ENCODE results near the gene RPTOR.
A peak's percentile ranks its signal among the peaks of the same experiment; 100 is the strongest.

The RPTOR gene

GRCh38 chr17:80588702-80589383 is 44.2 kb downstream of the RPTOR start:
- peak overlapping the region; percentile 41 for H3K27ac Mint-ChIP-seq
- H3K9me3 Mint-ChIP-seq, result no peaks in the 10 kb centered on the region
- peaks cover 3% of the 10 kb centered on the region for H3K36me3 Mint-ChIP-seq
- H3K4me3 Mint-ChIP-seq, result no peak overlapping the region
- no peaks in the 10 kb centered on the region for H3K27me3 Mint-ChIP-seq
- H3K4me1 Mint-ChIP-seq, result peaks cover 81% of the 10 kb centered on the region

GRCh38 chr17:80591788-80592187 is 47.1 kb downstream of the RPTOR start:
- Mint-ChIP-seq H3K27ac (peak overlapping the region; percentile 82), H3K4me1 (peaks cover 85% of the 10 kb centered on the region), H3K4me3 (peak overlapping the region; percentile 2), H3K27me3 (no peaks in the 10 kb centered on the region), H3K36me3 (peaks cover 1% of the 10 kb centered on the region), H3K9me3 (no peaks in the 10 kb centered on the region)

- Mint-ChIP-seq H3K4me1 (peaks cover 85% of the 10 kb centered on the region), H3K9me3 (no peaks in the 10 kb centered on the region), H3K27ac (no peak overlapping the region), H3K36me3 (peaks cover 1% of the 10 kb centered on the region), H3K27me3 (no peaks in the 10 kb centered on the region), H3K4me3 (peak overlapping the region; percentile 2)
These were observed 47.6 kb downstream of the RPTOR start for GRCh38 chr17:80592243-80592642.

GRCh38 chr17:80593181-80593580 is 48.5 kb downstream of the RPTOR start:
- peaks cover 2% of the 10 kb centered on the region for H3K36me3 Mint-ChIP-seq
- no peaks in the 10 kb centered on the region for H3K9me3 Mint-ChIP-seq
- H3K4me1 Mint-ChIP-seq, result peaks cover 86% of the 10 kb centered on the region
- H3K27ac Mint-ChIP-seq, result no peak overlapping the region
- H3K27me3 Mint-ChIP-seq, result no peaks in the 10 kb centered on the region
- H3K4me3 Mint-ChIP-seq, result no peak overlapping the region

- peaks cover 88% of the 10 kb centered on the region for H3K4me1 Mint-ChIP-seq
- peaks cover 1% of the 10 kb centered on the region for H3K36me3 Mint-ChIP-seq
- H3K27me3 Mint-ChIP-seq, result no peaks in the 10 kb centered on the region
- no peaks in the 10 kb centered on the region for H3K9me3 Mint-ChIP-seq
- no peak overlapping the region for H3K4me3 Mint-ChIP-seq
- peak overlapping the region; percentile 43 for H3K27ac Mint-ChIP-seq
These were observed 50.0 kb downstream of the RPTOR start for GRCh38 chr17:80594431-80595269.

- peaks cover 4% of the 10 kb centered on the region for H3K36me3 Mint-ChIP-seq
- no peaks in the 10 kb centered on the region for H3K27me3 Mint-ChIP-seq
- no peaks in the 10 kb centered on the region for H3K9me3 Mint-ChIP-seq
- H3K27ac Mint-ChIP-seq, result peak overlapping the region; percentile 85
- peak overlapping the region; percentile 20 for H3K4me3 Mint-ChIP-seq
- H3K4me1 Mint-ChIP-seq, result peaks cover 78% of the 10 kb centered on the region
These were observed 52.3 kb downstream of the RPTOR start for GRCh38 chr17:80596760-80597608.

GRCh38 chr17:80598813-80599545 is 54.3 kb downstream of the RPTOR start:
- Mint-ChIP-seq H3K36me3 (peaks cover 5% of the 10 kb centered on the region), H3K27ac (peak overlapping the region; percentile 38), H3K4me3 (no peak overlapping the region), H3K27me3 (no peaks in the 10 kb centered on the region), H3K4me1 (peaks cover 83% of the 10 kb centered on the region), H3K9me3 (no peaks in the 10 kb centered on the region)

GRCh38 chr17:80599546-80600305 is 55.1 kb downstream of the RPTOR start:
- Mint-ChIP-seq H3K4me3 (no peak overlapping the region), H3K27ac (peak overlapping the region; percentile 38), H3K9me3 (no peaks in the 10 kb centered on the region), H3K36me3 (peaks cover 5% of the 10 kb centered on the region), H3K27me3 (no peaks in the 10 kb centered on the region), H3K4me1 (peaks cover 84% of the 10 kb centered on the region)

GRCh38 chr17:80601146-80601545 is 56.5 kb downstream of the RPTOR start:
- H3K4me1 Mint-ChIP-seq, result peaks cover 84% of the 10 kb centered on the region
- no peaks in the 10 kb centered on the region for H3K9me3 Mint-ChIP-seq
- no peak overlapping the region for H3K4me3 Mint-ChIP-seq
- no peaks in the 10 kb centered on the region for H3K27me3 Mint-ChIP-seq
- no peak overlapping the region for H3K27ac Mint-ChIP-seq
- H3K36me3 Mint-ChIP-seq, result peaks cover 5% of the 10 kb centered on the region

GRCh38 chr17:80603396-80603795 is 58.8 kb downstream of the RPTOR start:
- no peaks in the 10 kb centered on the region for H3K9me3 Mint-ChIP-seq
- peaks cover 5% of the 10 kb centered on the region for H3K36me3 Mint-ChIP-seq
- peaks cover 78% of the 10 kb centered on the region for H3K4me1 Mint-ChIP-seq
- H3K27ac Mint-ChIP-seq, result peak overlapping the region; percentile 76
- H3K4me3 Mint-ChIP-seq, result peak overlapping the region; percentile 19
- no peaks in the 10 kb centered on the region for H3K27me3 Mint-ChIP-seq

GRCh38 chr17:80604009-80604669 is 59.5 kb downstream of the RPTOR start:
- peak overlapping the region; percentile 90 for H3K27ac Mint-ChIP-seq

GRCh38 chr17:80604670-80605010 is 60.0 kb downstream of the RPTOR start:
- peak overlapping the region; percentile 58 for H3K4me3 Mint-ChIP-seq
- no peaks in the 10 kb centered on the region for H3K27me3 Mint-ChIP-seq
- no peaks in the 10 kb centered on the region for H3K9me3 Mint-ChIP-seq
- peak overlapping the region; percentile 90 for H3K27ac Mint-ChIP-seq
- peaks cover 5% of the 10 kb centered on the region for H3K36me3 Mint-ChIP-seq
- H3K4me1 Mint-ChIP-seq, result peaks cover 74% of the 10 kb centered on the region

More at GRCh38 chr17:80604009-80604669, 59.5 kb downstream of the RPTOR start:
- H3K9me3 Mint-ChIP-seq, result no peaks in the 10 kb centered on the region
- no peaks in the 10 kb centered on the region for H3K27me3 Mint-ChIP-seq
- H3K4me3 Mint-ChIP-seq, result peak overlapping the region; percentile 58
- peaks cover 5% of the 10 kb centered on the region for H3K36me3 Mint-ChIP-seq
- peaks cover 77% of the 10 kb centered on the region for H3K4me1 Mint-ChIP-seq

GRCh38 chr17:80605326-80606066 is 60.9 kb downstream of the RPTOR start:
- Mint-ChIP-seq H3K36me3 (peaks cover 6% of the 10 kb centered on the region), H3K4me1 (peaks cover 73% of the 10 kb centered on the region), H3K4me3 (peak overlapping the region; percentile 12), H3K9me3 (no peaks in the 10 kb centered on the region), H3K27me3 (no peaks in the 10 kb centered on the region), H3K27ac (peak overlapping the region; percentile 90)
